Spleen (tissue), 11 donors: Measurements from ENCODE around the gene RNFT2. TPM values are rescaled to one million over a fixed set of nuclear protein-coding genes. Genes with fewer than 3 reads are reported as not detected.

ENCODE experiments used
- DNase-seq: peaks from one replicate; pipeline ENCODE4 v3.0.0-alpha.2; 2020
- H3K27ac ChIP-seq, 8 donors: fragments of 200-600 bp; sonication (generic) in 7 of 8; 1 replicate in 4 of 8; 2 replicates in 4 of 8; pipeline versions ENCODE4 v1.5.0 to v1.8.0; 2016 to 2021; ENCODE audit warnings: inconsistent platforms in 4 of 8, mild to moderate bottlenecking in 4 of 8, moderate library complexity in 1 of 8
- H3K27me3 ChIP-seq, 7 donors: fragments of 200-600 bp; sonication (generic) in 6 of 7; replicated peaks in 1 of 7; 1 replicate in 4 of 7; 2 replicates in 3 of 7; pipeline versions ENCODE4 v1.5.0 to v1.8.0; 2016 to 2021; ENCODE audit warnings: inconsistent platforms in 3 of 7, mild to moderate bottlenecking in 1 of 7
- H3K36me3 ChIP-seq, 6 donors: fragments of 200-600 bp; sonication (generic) in 5 of 6; 1 replicate in 4 of 6; 2 replicates in 2 of 6; pipeline versions ENCODE4 v1.5.0 to v1.8.0; 2016 to 2021; ENCODE audit warnings: inconsistent platforms in 2 of 6
- H3K4me1 ChIP-seq, 6 donors: fragments of 200-600 bp; sonication (generic) in 5 of 6; 1 replicate in 3 of 6; 2 replicates in 3 of 6; pipeline versions ENCODE4 v1.5.0 to v1.8.0; 2016 to 2021; ENCODE audit warnings: inconsistent platforms in 3 of 6
- H3K4me3 ChIP-seq, 8 donors: fragments of 200-600 bp; sonication (generic) in 7 of 8; 1 replicate in 4 of 8; 2 replicates in 4 of 8; pipeline versions ENCODE4 v1.5.0 to v1.8.0; 2016 to 2021; ENCODE audit warnings: inconsistent platforms in 4 of 8, mild to moderate bottlenecking in 4 of 8, moderate library complexity in 2 of 8
- H3K9me3 ChIP-seq, 8 donors: fragments of 200-600 bp; sonication (generic) in 7 of 8; 1 replicate in 4 of 8; 2 replicates in 4 of 8; pipeline versions ENCODE4 v1.5.0 to v1.8.0; 2016 to 2021; ENCODE audit warnings: inconsistent platforms in 4 of 8
- POLR2A ChIP-seq, 3 donors: fragments of 450-650 bp; IDR thresholded peaks; one replicate each; pipeline ENCODE4 v1.5.1; 2017; ENCODE audit warnings: antibody characterized with exemption in 3 of 3, mild to moderate bottlenecking in 1 of 3
- POLR2AphosphoS5 ChIP-seq, 3 donors: sonication (generic); formaldehyde crosslinking; IDR thresholded peaks; one replicate each; pipeline ENCODE4 v1.5.1; 2017; ENCODE audit warnings: antibody characterized with exemption in 3 of 3
- WGBS, 5 donors: extraction: QIAGEN DNeasy Blood & Tissue Kit in 3 of 5; methylation state at CpG; one replicate each; pipeline versions ENCODE4 v1.1.5 to v1.1.7; 2013 to 2018; 5-methylcytosine and 5-hydroxymethylcytosine counted together
- intact Hi-C: fragments of 100-400 bp; cut with DNase I; formaldehyde crosslinking; loops from one replicate; pipeline ENCODE4 v1.15.0; 2023; ENCODE audit warnings: low total_unique reads
- polyA plus RNA-seq, 3 donors: library from polyadenylated mRNA; stranded (reverse); fragments of 200-250 nt; gene quantifications; one replicate each; pipeline ENCODE4 v1.2.1, GENCODE V29; 2013
- total RNA-seq, 7 donors: library from RNA; depleted of rRNA in 3 of 7; stranded (reverse); fragments of >200 nt in 3 of 7; fragmentation: NEBNext Ultra II Directional in 4 of 7; extraction: Animal tissue kit (Norgen Biotek cat#: 25700) in 4 of 7; gene quantifications; one replicate each; pipeline versions ENCODE4 v1.1.0 to v1.2.1, GENCODE V29; 2016 to 2021
- TF ChIP-seq, protein P1 (sequence below), 11 experiments: fragments of 200-600 bp in 7 of 11; fragments of 450-650 bp in 4 of 11; sonication (generic) in 4 of 11; IDR thresholded peaks in 8 of 11; conservative IDR thresholded peaks in 3 of 11; 1 replicate in 7 of 11; 2 replicates in 4 of 11; pipeline versions ENCODE4 v1.4.0 to v1.8.0; 2016 to 2021; ENCODE audit warnings: antibody characterized with exemption in 11 of 11, inconsistent platforms in 4 of 11, mild to moderate bottlenecking in 1 of 11
- donor health status: healthy with polysubstance abuse.
- donor health status: DM: no; HTN: no; CAD: no; lungs with moderate emphysema.
- donor health status: DM: no; HTN: no; CAD: no.
- donor health status: Bipolar disorder and iron deficiency.
- donor health status: healthy.
- donor health status: DM: no; HTN: no; CAD: no.
- donor health status: DM: yes; HTN: yes; CAD: no.

The RNFT2 gene
- total and polyA plus RNA-seq, 10 donors, result 1.9 to 6.0 (median 3.8) TPM

DNA sequence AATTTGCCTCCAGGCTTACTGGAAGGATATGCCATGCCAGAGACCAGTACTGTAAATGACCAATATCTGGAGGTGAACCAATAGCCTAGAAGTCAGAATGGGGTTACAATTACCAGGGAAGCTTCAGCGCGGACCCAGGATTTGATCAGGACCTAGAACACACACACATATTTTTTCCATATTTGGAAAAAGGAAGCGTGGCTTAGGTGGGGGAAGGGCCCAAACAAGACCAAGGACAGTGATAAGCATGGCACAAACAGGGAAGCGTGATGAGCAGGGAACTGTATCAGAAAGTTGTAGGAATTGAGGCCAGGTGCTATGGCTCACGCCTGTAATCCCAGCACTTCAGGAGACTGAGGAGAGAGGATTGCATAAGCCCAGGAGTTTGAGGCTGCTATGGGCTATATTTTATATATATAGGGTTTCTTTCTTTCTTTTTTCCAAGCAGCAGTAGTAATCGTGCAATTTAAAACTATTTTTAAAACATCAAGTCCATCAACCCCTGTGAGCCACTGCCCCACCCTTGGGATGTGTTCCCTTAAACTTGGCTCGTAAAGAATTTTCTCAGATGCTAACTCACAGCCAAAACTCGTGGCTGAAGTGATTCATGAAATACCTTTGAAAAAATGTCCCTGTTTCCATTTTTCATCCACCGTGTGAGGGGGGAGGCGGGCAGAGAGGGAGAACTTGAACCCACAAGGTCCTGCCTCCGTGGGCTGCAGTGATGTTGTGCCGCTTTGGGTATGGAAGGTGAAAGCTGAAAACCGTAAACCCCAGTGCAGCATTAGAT, 126.5 kb downstream of the RNFT2 start:
- DNase-seq, result no peak
- no peak overlapping the region for H3K4me3 ChIP-seq
- peaks cover 0 to 23% (median 9%) of the 10 kb centered on the region in 6 donors for H3K4me1 ChIP-seq
- H3K36me3 ChIP-seq, result no peaks in the 10 kb centered on the region
- intact Hi-C loops, result no loop called here
- no peaks in the 10 kb centered on the region for H3K9me3 ChIP-seq
- H3K27me3 ChIP-seq, result peaks cover 0 to 8% (median 0%) of the 10 kb centered on the region in 7 donors
- TF ChIP-seq POLR2A (IDR thresholded peaks at IDR 0.05) (no peak), POLR2AphosphoS5 (IDR thresholded peaks at IDR 0.05) (no peak)
- TF ChIP-seq, protein P1, sequence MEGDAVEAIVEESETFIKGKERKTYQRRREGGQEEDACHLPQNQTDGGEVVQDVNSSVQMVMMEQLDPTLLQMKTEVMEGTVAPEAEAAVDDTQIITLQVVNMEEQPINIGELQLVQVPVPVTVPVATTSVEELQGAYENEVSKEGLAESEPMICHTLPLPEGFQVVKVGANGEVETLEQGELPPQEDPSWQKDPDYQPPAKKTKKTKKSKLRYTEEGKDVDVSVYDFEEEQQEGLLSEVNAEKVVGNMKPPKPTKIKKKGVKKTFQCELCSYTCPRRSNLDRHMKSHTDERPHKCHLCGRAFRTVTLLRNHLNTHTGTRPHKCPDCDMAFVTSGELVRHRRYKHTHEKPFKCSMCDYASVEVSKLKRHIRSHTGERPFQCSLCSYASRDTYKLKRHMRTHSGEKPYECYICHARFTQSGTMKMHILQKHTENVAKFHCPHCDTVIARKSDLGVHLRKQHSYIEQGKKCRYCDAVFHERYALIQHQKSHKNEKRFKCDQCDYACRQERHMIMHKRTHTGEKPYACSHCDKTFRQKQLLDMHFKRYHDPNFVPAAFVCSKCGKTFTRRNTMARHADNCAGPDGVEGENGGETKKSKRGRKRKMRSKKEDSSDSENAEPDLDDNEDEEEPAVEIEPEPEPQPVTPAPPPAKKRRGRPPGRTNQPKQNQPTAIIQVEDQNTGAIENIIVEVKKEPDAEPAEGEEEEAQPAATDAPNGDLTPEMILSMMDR (IDR thresholded peaks at IDR 0.05 in 8 of 11, conservative IDR thresholded peaks at IDR 0.05 in 3 of 11), result no peak
- H3K27ac ChIP-seq, result no peak overlapping the region
- 72 to 79% (median 74%) methylated on average over 13 of the region's 13 CpGs for WGBS, 5 donors

DNA sequence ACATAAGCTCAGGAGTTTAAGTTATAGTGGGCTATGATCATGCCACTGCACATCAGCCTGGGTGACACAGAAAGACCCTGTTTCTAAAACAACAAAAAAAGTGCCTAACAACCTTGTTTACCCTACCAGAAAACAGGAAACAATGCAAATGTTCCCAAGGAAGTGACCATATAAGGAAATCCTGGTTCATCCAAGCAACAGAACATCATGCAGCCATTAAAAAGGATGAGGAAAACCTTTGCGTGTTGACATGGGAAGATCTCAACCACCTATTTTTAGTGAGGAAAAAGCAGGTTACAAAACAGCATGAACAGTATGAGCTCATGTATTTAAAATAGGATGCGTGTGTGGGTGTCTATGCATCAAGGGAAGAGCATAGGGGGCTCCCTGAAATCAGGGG, 129.4 kb downstream of the RNFT2 start:
- TF ChIP-seq POLR2AphosphoS5 (IDR thresholded peaks at IDR 0.05), result no peak
- TF ChIP-seq, protein P1 (IDR thresholded peaks at IDR 0.05 in 8 of 11, conservative IDR thresholded peaks at IDR 0.05 in 3 of 11), result no peak
- TF ChIP-seq POLR2A (IDR thresholded peaks at IDR 0.05), result no peak
- DNase-seq, result no peak
- Histone ChIP-seq H3K36me3 (no peaks in the 10 kb centered on the region), H3K4me3 (no peak overlapping the region), H3K27ac (no peak overlapping the region), H3K27me3 (peaks cover 0 to 15% (median 0%) of the 10 kb centered on the region in 7 donors), H3K4me1 (no peaks in the 10 kb centered on the region), H3K9me3 (no peaks in the 10 kb centered on the region)
- 82 to 92% (median 86%) methylated on average over 2 of the region's 2 CpGs for WGBS, 5 donors
- intact Hi-C loops, result no loop called here

DNA sequence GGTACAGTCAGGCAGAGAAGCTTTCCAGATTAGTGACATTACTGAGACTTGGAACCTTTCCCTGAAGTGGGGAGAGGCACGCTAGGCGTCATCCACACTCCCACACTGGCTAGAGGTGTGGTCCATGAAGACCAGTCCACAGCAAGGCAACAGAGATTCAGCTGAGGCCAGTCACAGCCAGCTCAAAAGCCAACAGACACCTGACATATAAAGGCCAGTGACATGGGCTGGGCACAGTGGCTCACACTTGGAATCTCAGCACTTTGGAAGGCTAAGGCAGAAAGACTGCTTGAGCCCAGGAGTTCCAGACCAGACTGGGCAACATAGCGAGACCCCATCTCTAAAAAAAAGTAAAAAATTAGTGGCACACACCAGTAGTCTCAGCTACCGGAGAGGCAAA, 132.2 kb downstream of the RNFT2 start:
- TF ChIP-seq, protein P1 (IDR thresholded peaks at IDR 0.05 in 8 of 11, conservative IDR thresholded peaks at IDR 0.05 in 3 of 11), result no peak
- TF ChIP-seq POLR2A (IDR thresholded peaks at IDR 0.05), result no peak
- TF ChIP-seq POLR2AphosphoS5 (IDR thresholded peaks at IDR 0.05), result no peak
- WGBS, 5 donors, result 69 to 79% (median 70%) methylated on average over 4 of the region's 4 CpGs
- intact Hi-C loops, result no loop called here

DNA sequence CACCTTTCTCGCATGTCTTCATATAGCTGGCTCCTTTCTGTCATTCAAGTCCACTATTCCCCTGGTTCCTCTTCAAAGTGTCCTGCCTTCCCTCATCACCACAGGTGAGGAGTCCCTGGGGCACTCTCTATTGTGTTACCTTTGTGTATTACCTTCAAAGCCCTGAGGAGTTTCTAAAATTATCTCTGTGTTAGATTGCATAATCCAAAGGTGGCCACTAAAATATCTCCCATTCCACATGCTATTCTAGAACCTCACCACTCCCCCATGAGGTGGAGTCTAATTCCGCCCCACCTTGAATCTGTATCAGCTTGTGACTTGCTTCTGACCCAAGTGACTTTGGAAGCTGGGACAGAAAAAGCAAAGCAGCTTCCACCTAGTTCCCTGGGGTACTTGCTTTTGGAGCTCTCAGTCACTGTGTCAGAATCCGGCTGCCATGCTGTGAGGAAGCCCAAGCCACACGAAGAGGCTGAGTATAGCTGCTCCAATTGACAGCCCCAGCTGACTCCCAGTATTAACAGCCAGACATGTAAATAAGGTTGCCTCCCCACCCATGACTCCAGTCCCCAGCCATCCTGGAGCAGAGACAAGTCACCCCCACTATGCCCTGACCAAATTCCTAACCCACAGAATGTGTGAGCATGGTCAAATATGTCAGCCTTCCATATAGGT, 136.3 kb downstream of the RNFT2 start:
- intact Hi-C loops, result no loop called here
- peaks cover 6 to 15% (median 12%) of the 10 kb centered on the region in 6 donors for H3K4me1 ChIP-seq
- no peak for DNase-seq
- peaks cover 0 to 10% (median 3%) of the 10 kb centered on the region in 8 donors for H3K9me3 ChIP-seq
- WGBS, 5 donors, result 86 to 93% (median 92%) methylated on average over 4 of the region's 4 CpGs
- H3K27ac ChIP-seq, result no peak overlapping the region
- TF ChIP-seq POLR2AphosphoS5 (IDR thresholded peaks at IDR 0.05) (no peak), POLR2A (IDR thresholded peaks at IDR 0.05) (no peak)
- TF ChIP-seq, protein P1 (IDR thresholded peaks at IDR 0.05 in 8 of 11, conservative IDR thresholded peaks at IDR 0.05 in 3 of 11), result no peak
- peaks cover 0 to 76% (median 42%) of the 10 kb centered on the region in 7 donors for H3K27me3 ChIP-seq
- no peak overlapping the region for H3K4me3 ChIP-seq
- no peaks in the 10 kb centered on the region for H3K36me3 ChIP-seq

More for the DNA sequence above, 132.2 kb downstream of the RNFT2 start:
- Histone ChIP-seq H3K9me3 (peaks cover 0 to 10% (median 3%) of the 10 kb centered on the region in 8 donors), H3K36me3 (no peaks in the 10 kb centered on the region), H3K27me3 (peaks cover 0 to 39% (median 4%) of the 10 kb centered on the region in 7 donors), H3K4me3 (no peak overlapping the region), H3K4me1 (no peaks in the 10 kb centered on the region), H3K27ac (no peak overlapping the region)
- DNase-seq, result no peak
